IPS-18c (cell line): ENCODE data around the gene FALEC.

Experiments used
- H3K4me3 ChIP-seq: 2 replicates; pipeline ENCODE4 v1.7.0; 2013; ENCODE audit warnings: low read depth, mild to moderate bottlenecking, low read length, moderate library complexity; ENCODE audit not compliant: insufficient read depth
- H3K9me3 ChIP-seq: one replicate; pipeline ENCODE4 v1.6.1; 2013; ENCODE audit warnings: mild to moderate bottlenecking, low read length, moderate library complexity; ENCODE audit not compliant: control insufficient read depth, insufficient read depth

The FALEC gene

GRCh38 chr1:150515328-150516049 lies at the start of gene FALEC:
FALEC (plus strand) TSS chr1:150515752.
- Histone ChIP-seq H3K4me3 (peak within 1 kb of the TSS; percentile 54), H3K9me3 (no peaks in the 10 kb centered on the region)

- Histone ChIP-seq H3K9me3 (no peaks in the 10 kb centered on the region), H3K4me3 (no peak overlapping the region)
These were observed 48.6 kb upstream of the FALEC start for GRCh38 chr1:150466964-150467363.

GRCh38 chr1:150469291-150469690 lies 46.3 kb upstream of the FALEC start:
- Histone ChIP-seq H3K4me3 (no peak overlapping the region), H3K9me3 (no peaks in the 10 kb centered on the region)

- Histone ChIP-seq H3K4me3 (no peak overlapping the region), H3K9me3 (no peaks in the 10 kb centered on the region)
These were observed 42.9 kb upstream of the FALEC start for GRCh38 chr1:150472601-150473200.

- no peak overlapping the region for H3K4me3 ChIP-seq
These were observed 41.9 kb upstream of the FALEC start for GRCh38 chr1:150473659-150474058.

GRCh38 chr1:150474869-150475268 lies 40.7 kb upstream of the FALEC start:
- no peak overlapping the region for H3K4me3 ChIP-seq
- H3K9me3 ChIP-seq, result no peaks in the 10 kb centered on the region

More at GRCh38 chr1:150473659-150474058, 41.9 kb upstream of the FALEC start:
- no peaks in the 10 kb centered on the region for H3K9me3 ChIP-seq

- Histone ChIP-seq H3K9me3 (no peaks in the 10 kb centered on the region), H3K4me3 (no peak overlapping the region)
These were observed 38.8 kb upstream of the FALEC start for GRCh38 chr1:150476754-150477153.

GRCh38 chr1:150477320-150477719 lies 38.2 kb upstream of the FALEC start:
- H3K9me3 ChIP-seq, result no peaks in the 10 kb centered on the region
- H3K4me3 ChIP-seq, result no peak overlapping the region

GRCh38 chr1:150477733-150478132 lies 37.8 kb upstream of the FALEC start:
- H3K4me3 ChIP-seq, result no peak overlapping the region
- no peaks in the 10 kb centered on the region for H3K9me3 ChIP-seq

GRCh38 chr1:150479370-150479769 lies 36.2 kb upstream of the FALEC start:
- H3K4me3 ChIP-seq, result no peak overlapping the region

GRCh38 chr1:150479927-150480352 lies 35.6 kb upstream of the FALEC start:
- no peak overlapping the region for H3K4me3 ChIP-seq
- H3K9me3 ChIP-seq, result no peaks in the 10 kb centered on the region

More at GRCh38 chr1:150479370-150479769, 36.2 kb upstream of the FALEC start:
- H3K9me3 ChIP-seq, result no peaks in the 10 kb centered on the region

- Histone ChIP-seq H3K9me3 (no peaks in the 10 kb centered on the region), H3K4me3 (no peak overlapping the region)
These were observed 31.1 kb upstream of the FALEC start for GRCh38 chr1:150484431-150484830.

GRCh38 chr1:150484861-150485260 lies 30.7 kb upstream of the FALEC start:
- Histone ChIP-seq H3K4me3 (no peak overlapping the region), H3K9me3 (no peaks in the 10 kb centered on the region)

GRCh38 chr1:150486966-150487762 lies 28.4 kb upstream of the FALEC start, which contains the start of gene TARS2:
TARS2 (plus strand) TSS chr1:150487419; CDS start chr1:150487451, 32 bp downstream.
- no peaks in the 10 kb centered on the region for H3K9me3 ChIP-seq
- peak within 1 kb of the TSS; percentile 72 for H3K4me3 ChIP-seq

GRCh38 chr1:150487763-150488115 lies 27.8 kb upstream of the FALEC start:
- H3K4me3 ChIP-seq, result peak overlapping the region; percentile 72
- no peaks in the 10 kb centered on the region for H3K9me3 ChIP-seq

- Histone ChIP-seq H3K4me3 (no peak overlapping the region), H3K9me3 (no peaks in the 10 kb centered on the region)
These were observed 22.4 kb upstream of the FALEC start for GRCh38 chr1:150493175-150493574.

GRCh38 chr1:150498342-150498741 lies 17.2 kb upstream of the FALEC start:
- no peak overlapping the region for H3K4me3 ChIP-seq

GRCh38 chr1:150505431-150505830 lies 10.1 kb upstream of the FALEC start:
- Histone ChIP-seq H3K4me3 (no peak overlapping the region), H3K9me3 (no peaks in the 10 kb centered on the region)

More at GRCh38 chr1:150498342-150498741, 17.2 kb upstream of the FALEC start:
- H3K9me3 ChIP-seq, result no peaks in the 10 kb centered on the region
